ENCODE results near the gene SLC25A12. TPM values are rescaled to one million over a fixed set of nuclear protein-coding genes. Genes with fewer than 3 reads are reported as not detected.
"Not testable (repeated sequence)": the region's sequence is repeated elsewhere in the genome, so short reads cannot be mapped to it uniquely, and the experiment has no call there.

SLC25A12 gene
- total RNA-seq, 1 donor from 2014 or later: 20.5 TPM

GRCh38 chr2:171913517-171913916, 19.5 kb upstream of the SLC25A12 start:
- Mint-ChIP-seq H3K27me3 (ENCODE audit: low read depth) (no peaks in the 10 kb centered on the region), H3K27ac (ENCODE audit: unreplicated experiment) (no peak overlapping the region), H3K4me3 (no peak overlapping the region), H3K9me3 (peaks cover 3% of the 10 kb centered on the region), H3K4me1 (no peaks in the 10 kb centered on the region), H3K36me3 (ENCODE audit: low read depth) (no peaks in the 10 kb centered on the region)
- no peak for DNase-seq (ENCODE audit: low read depth, low spot score)
- no peak for TF ChIP-seq CTCF (conservative IDR thresholded peaks at IDR 0.05)

- H3K9me3 Mint-ChIP-seq: peaks cover 3% of the 10 kb centered on the region
- TF ChIP-seq CTCF (conservative IDR thresholded peaks at IDR 0.05): no peak
- H3K4me1 Mint-ChIP-seq: no peaks in the 10 kb centered on the region
- H3K27ac Mint-ChIP-seq (ENCODE audit: unreplicated experiment): no peak overlapping the region
- H3K27me3 Mint-ChIP-seq (ENCODE audit: low read depth): no peaks in the 10 kb centered on the region
- no peak overlapping the region for H3K4me3 Mint-ChIP-seq
- H3K36me3 Mint-ChIP-seq (ENCODE audit: low read depth): no peaks in the 10 kb centered on the region
- no peak for DNase-seq (ENCODE audit: low read depth, low spot score)
Measured at GRCh38 chr2:171910494-171910893, 16.4 kb upstream of the SLC25A12 start.

- Mint-ChIP-seq H3K9me3 (peaks cover 3% of the 10 kb centered on the region), H3K4me3 (no peak overlapping the region), H3K4me1 (no peaks in the 10 kb centered on the region), H3K27ac (ENCODE audit: unreplicated experiment) (no peak overlapping the region), H3K27me3 (ENCODE audit: low read depth) (no peaks in the 10 kb centered on the region), H3K36me3 (ENCODE audit: low read depth) (no peaks in the 10 kb centered on the region)
- DNase-seq (ENCODE audit: low read depth, low spot score): no peak
- TF ChIP-seq CTCF (conservative IDR thresholded peaks at IDR 0.05): no peak
Measured at GRCh38 chr2:171909266-171909665, 15.2 kb upstream of the SLC25A12 start.

GRCh38 chr2:171908235-171908634, 14.2 kb upstream of the SLC25A12 start:
- TF ChIP-seq CTCF (conservative IDR thresholded peaks at IDR 0.05): no peak
- no peak for DNase-seq (ENCODE audit: low read depth, low spot score)
- peaks cover 3% of the 10 kb centered on the region for H3K9me3 Mint-ChIP-seq
- no peaks in the 10 kb centered on the region for H3K4me1 Mint-ChIP-seq
- H3K27ac Mint-ChIP-seq (ENCODE audit: unreplicated experiment): no peak overlapping the region
- H3K4me3 Mint-ChIP-seq: no peak overlapping the region
- H3K36me3 Mint-ChIP-seq (ENCODE audit: low read depth): no peaks in the 10 kb centered on the region
- no peaks in the 10 kb centered on the region for H3K27me3 Mint-ChIP-seq (ENCODE audit: low read depth)

GRCh38 chr2:171902840-171903420, 8.9 kb upstream of the SLC25A12 start:
- DNase-seq (ENCODE audit: low read depth, low spot score): no peak
- no peak overlapping the region for H3K4me3 Mint-ChIP-seq
- H3K27me3 Mint-ChIP-seq (ENCODE audit: low read depth): no peaks in the 10 kb centered on the region
- TF ChIP-seq CTCF (conservative IDR thresholded peaks at IDR 0.05): no peak
- H3K36me3 Mint-ChIP-seq (ENCODE audit: low read depth): no peaks in the 10 kb centered on the region
- no peak overlapping the region for H3K27ac Mint-ChIP-seq (ENCODE audit: unreplicated experiment)
- no peaks in the 10 kb centered on the region for H3K4me1 Mint-ChIP-seq
- H3K9me3 Mint-ChIP-seq: no peaks in the 10 kb centered on the region

GRCh38 chr2:171899623-171900282, 5.7 kb upstream of the SLC25A12 start:
- not testable (repeated sequence) for H3K27me3 Mint-ChIP-seq (ENCODE audit: low read depth); H3K4me3 Mint-ChIP-seq; H3K36me3 Mint-ChIP-seq (ENCODE audit: low read depth); DNase-seq (ENCODE audit: low read depth, low spot score); H3K4me1 Mint-ChIP-seq; H3K27ac Mint-ChIP-seq (ENCODE audit: unreplicated experiment); H3K9me3 Mint-ChIP-seq
